GM12878 (cell line): ENCODE measurements around the gene RRM2. TPM values are rescaled to one million over a fixed set of nuclear protein-coding genes. Genes with fewer than 3 reads are reported as not detected.

Experiments used
- ATAC-seq: fragments of 200-7000 bp; cut with Tn5 transposase; 3 replicates; pipeline ENCODE4 v1.9.1; 2020; ENCODE audit warnings: mild to moderate bottlenecking, moderate library complexity
- BruUV-seq: library from RNA; stranded (reverse); fragments of 400-500 nt; replicated peaks from 2 replicates; lab custom pipeline; 2021; lab: Mats Ljungman, UMichigan
- CTCF ChIA-PET: fragments of 300-600 bp; sonication (Branson Sonifier 250); formaldehyde crosslinking; extraction: SDS; loops from one replicate; lab custom pipeline; 2021; ENCODE audit warnings: inconsistent platforms; lab: Yijun Ruan, JAX
- POLR2A ChIA-PET: fragments of 350-600 bp; formaldehyde crosslinking; extraction: SDS; loops from one replicate; lab custom pipeline; 2021; ENCODE audit warnings: inconsistent platforms; lab: Charles Lee
- RAD21 ChIA-PET: fragments of 300-600 bp; sonication (Branson Sonifier 250); formaldehyde crosslinking; loops from one replicate; lab custom pipeline; 2023; ENCODE audit warnings: antibody characterized with exemption; ENCODE audit not compliant: unreplicated experiment; lab: Charles Lee
- SMC1A ChIA-PET: fragments of 300-600 bp; sonication (Branson Sonifier 250); formaldehyde crosslinking; loops from one replicate; lab custom pipeline; 2023; ENCODE audit not compliant: unreplicated experiment, uncharacterized antibody; lab: Charles Lee
- DNase-seq: peaks from one replicate; pipeline ENCODE4 v3.0.0-alpha.2; 2011; ENCODE audit warnings: low read depth, low spot score
- FAIRE-seq: peaks from 3 replicates; lab custom pipeline; 2011; peaks lifted over from hg19 to GRCh38; lab: Jason Lieb, UNC
- H2AFZ ChIP-seq: 2 replicates; pipeline ENCODE4 v1.6.0; 2011; ENCODE audit warnings: low read depth, low read length, control low read depth; ENCODE audit not compliant: control insufficient read depth
- H3K27ac ChIP-seq: 2 replicates; pipeline ENCODE4 v1.5.1; 2011; ENCODE audit warnings: control low read depth; ENCODE audit not compliant: control insufficient read depth, insufficient read depth
- H3K27me3 ChIP-seq, 2 experiments: replicated peaks in 1 of 2; 2 replicates each; pipeline versions ENCODE4 v1.6.0 to v1.6.1; 2011; ENCODE audit warnings: low read length in 1 of 2; ENCODE audit not compliant: control insufficient read depth in 2 of 2, insufficient read depth in 2 of 2
- H3K36me3 ChIP-seq, 2 experiments: 2 replicates each; pipeline ENCODE4 v1.5.1; 2011; ENCODE audit warnings: low read length in 1 of 2; ENCODE audit not compliant: control insufficient read depth in 2 of 2, insufficient read depth in 2 of 2
- H3K4me1 ChIP-seq: 2 replicates; pipeline ENCODE4 v1.6.1; 2011; ENCODE audit warnings: mild to moderate bottlenecking, low read length, moderate library complexity, mixed read lengths; ENCODE audit not compliant: control insufficient read depth, insufficient read depth
- H3K4me2 ChIP-seq: 2 replicates; pipeline ENCODE4 v1.6.0; 2011; ENCODE audit warnings: control low read depth; ENCODE audit not compliant: control insufficient read depth, insufficient read depth
- H3K4me3 ChIP-seq: fragments of 200-600 bp; sonication (generic); 2 replicates; pipeline ENCODE4 v1.5.1; 2016
- H3K79me2 ChIP-seq: 2 replicates; pipeline ENCODE4 v1.6.0; 2011; ENCODE audit warnings: low read length; ENCODE audit not compliant: control insufficient read depth, insufficient read depth
- H3K9ac ChIP-seq: 2 replicates; pipeline ENCODE4 v1.8.0; 2011; ENCODE audit warnings: low read length, control low read depth, mixed read lengths; ENCODE audit not compliant: control insufficient read depth, insufficient read depth
- H3K9me3 ChIP-seq: replicated peaks from 3 replicates; pipeline ENCODE4 v1.5.1; 2011; ENCODE audit warnings: mild to moderate bottlenecking, low read length; ENCODE audit not compliant: control insufficient read depth, insufficient read depth
- H4K20me1 ChIP-seq: 2 replicates; pipeline ENCODE4 v1.6.0; 2011; ENCODE audit not compliant: control insufficient read depth, insufficient read depth
- ELK1 ChIP-seq: IDR thresholded peaks from 2 replicates; pipeline ENCODE4 v1.6.1; 2012; ENCODE audit warnings: low read depth, low read length, improper control_type of control experiment
- EP300 ChIP-seq, 2 experiments: fragments of 150-350 bp in 1 of 2; IDR thresholded peaks; 2 replicates each; pipeline ENCODE4 v1.6.1; 2011 to 2012; ENCODE audit warnings: low read depth in 2 of 2, low read length in 2 of 2, borderline replicate concordance in 1 of 2, improper control_type of control experiment in 1 of 2, inconsistent platforms in 1 of 2; ENCODE audit not compliant: control insufficient read depth in 1 of 2
- IRF3 ChIP-seq: fragments of 450-650 bp; IDR thresholded peaks from 2 replicates; pipeline ENCODE4 v1.6.1; 2014; ENCODE audit warnings: mild to moderate bottlenecking
- LARP7 ChIP-seq: fragments of 450-650 bp; IDR thresholded peaks from 2 replicates; pipeline ENCODE4 v1.6.1; 2017; ENCODE audit warnings: mild to moderate bottlenecking
- NR2C1 ChIP-seq: fragments of 450-650 bp; IDR thresholded peaks from 2 replicates; pipeline ENCODE4 v1.6.1; 2017; ENCODE audit warnings: antibody characterized with exemption, mild to moderate bottlenecking, moderate library complexity
- RUNX3 ChIP-seq: IDR thresholded peaks from 2 replicates; pipeline ENCODE4 v1.6.1; 2012; ENCODE audit warnings: low read length, inconsistent platforms
- SUPT20H ChIP-seq: IDR thresholded peaks from 2 replicates; pipeline ENCODE4 v1.6.1; 2011; ENCODE audit warnings: low read depth, mild to moderate bottlenecking, low read length, moderate library complexity, borderline replicate concordance; ENCODE audit not compliant: control insufficient read depth
- SUZ12 ChIP-seq: fragments of 200-600 bp; sonication (generic); IDR thresholded peaks from one replicate; pipeline ENCODE4 v1.6.1; 2018; ENCODE audit warnings: antibody characterized with exemption, mild to moderate bottlenecking; ENCODE audit not compliant: unreplicated experiment
- USF1 ChIP-seq: IDR thresholded peaks from 2 replicates; pipeline ENCODE4 v1.6.1; 2011; ENCODE audit warnings: borderline replicate concordance, low read depth, mild to moderate bottlenecking, moderate library complexity, mixed read lengths, low read length; ENCODE audit not compliant: insufficient read depth; ENCODE audit errors: extremely low read length
- ZNF24 ChIP-seq: fragments of 450-650 bp; IDR thresholded peaks from 2 replicates; pipeline ENCODE4 v1.6.1; 2017; ENCODE audit warnings: antibody characterized with exemption, mild to moderate bottlenecking
- ZSCAN29 ChIP-seq: fragments of 450-650 bp; IDR thresholded peaks from 2 replicates; pipeline ENCODE4 v1.6.1; 2017; ENCODE audit warnings: mild to moderate bottlenecking, moderate library complexity
- WGBS: methylation state at CpG from one replicate; pipeline ENCODE4 v1.1.6; 2016; ENCODE audit warnings: low lambda C conversion rate; ENCODE audit not compliant: insufficient replicate concordance, insufficient coverage; ENCODE audit errors: missing lambda C conversion rate; 5-methylcytosine and 5-hydroxymethylcytosine counted together
- in situ Hi-C: fragments of 300-500 bp; cut with MboI; formaldehyde crosslinking; loops from 9 replicates; pipeline ENCODE4 v1.14.3; 2018; ENCODE audit warnings: mixed read lengths
- intact Hi-C: fragments of 100-400 bp; cut with micrococcal nuclease; formaldehyde crosslinking; loops from one replicate; pipeline ENCODE4 v1.14.2; 2022; ENCODE audit not compliant: unreplicated experiment
- polyA plus RNA-seq, 11 experiments: library from polyadenylated mRNA; depleted of rRNA in 4 of 11; unstranded in 6 of 11; stranded (reverse) in 5 of 11; fragments of >200 nt; fragmentation: Nextera tagmentation in 4 of 11; fragmentation: Illumina TruSeq in 1 of 11; extraction: Ambion mirVana in 4 of 11; extraction: Trizol in 1 of 11; gene quantifications; 1 replicate in 1 of 11; 2 replicates in 10 of 11; pipeline versions ENCODE4 v1.2.1 to v1.2.3, GENCODE V29; 2011 to 2016; ENCODE audit warnings: inconsistent platforms in 2 of 11, missing spikeins in 2 of 11, low read depth in 1 of 11
- total RNA-seq, 4 experiments: library from RNA; depleted of rRNA in 3 of 4; stranded (reverse); fragments of >200 nt in 3 of 4; fragmentation: Illumina TruSeq in 1 of 4; extraction: Trizol in 1 of 4; gene quantifications; 2 replicates each; pipeline versions ENCODE4 v1.2.1 to v1.2.3, GENCODE V29; 2013 to 2021

The RRM2 gene
- total and polyA plus RNA-seq, 10 of the 15 experiments (the other 5 are each of a cell fraction or from before 2014, with no cell fraction given) = 54.4 to 771 (median 159) TPM

- H3K9ac ChIP-seq = no peak overlapping the region
- TF ChIP-seq ELK1 = no peak
- TF ChIP-seq EP300 (IDR thresholded peaks at IDR 0.05; ENCODE audit: borderline replicate concordance in 1 of 2, control insufficient read depth in 1 of 2, low read depth in 2 of 2, low read length in 2 of 2) = no peak
- TF ChIP-seq IRF3 = no peak
- TF ChIP-seq SUZ12 = no peak
- TF ChIP-seq NR2C1 = no peak
- no peak for TF ChIP-seq ZNF24
- TF ChIP-seq LARP7 = no peak
- TF ChIP-seq SUPT20H = no peak
- TF ChIP-seq RUNX3 = no peak
- TF ChIP-seq USF1 = no peak
- TF ChIP-seq ZSCAN29 = no peak
- H2AFZ ChIP-seq = no peak overlapping the region
- intact Hi-C loops (no loop called here), in situ Hi-C loops (no loop called here)
- RAD21 ChIA-PET = no interaction called here
- H3K4me1 ChIP-seq = no peaks in the 10 kb centered on the region
- BruUV-seq = no TSS peak
- 87% methylated on average over 7 of the region's 7 CpGs for WGBS
- ATAC-seq (no peak), DNase-seq (no peak), FAIRE-seq (no peak)
- SMC1A ChIA-PET = interaction anchor here (0.6 kb wide), 1 partner anchor 17 kb away, joined by 3 read pairs; no protein-coding TSS in a partner anchor
- POLR2A ChIA-PET = no interaction called here
- no peaks in the 10 kb centered on the region for H3K27me3 ChIP-seq
- H3K4me2 ChIP-seq = no peak overlapping the region
- peaks cover 0 to 6% of the 10 kb centered on the region in 2 experiments; a peak in 2 of 4 replicates for H3K36me3 ChIP-seq
- CTCF ChIA-PET = no interaction called here
- no peaks in the 10 kb centered on the region for H4K20me1 ChIP-seq
- no peak overlapping the region for H3K27ac ChIP-seq
- H3K79me2 ChIP-seq = no peaks in the 10 kb centered on the region
- H3K9me3 ChIP-seq = no peaks in the 10 kb centered on the region
- H3K4me3 ChIP-seq = no peak overlapping the region
These were observed 56.2 kb downstream of the RRM2 start for GRCh38 chr2:10178751-10179150.
